Measurements from ENCODE around the gene SFT2D1. TPM values are rescaled to one million over a fixed set of nuclear protein-coding genes. Genes with fewer than 3 reads are reported as not detected.

Gene SFT2D1
- total and polyA plus RNA-seq, 9 of the 15 experiments (the other 6 are each of a cell fraction or from before 2014, with no cell fraction given), result 54.4 to 140 (median 74.6) TPM

DNA sequence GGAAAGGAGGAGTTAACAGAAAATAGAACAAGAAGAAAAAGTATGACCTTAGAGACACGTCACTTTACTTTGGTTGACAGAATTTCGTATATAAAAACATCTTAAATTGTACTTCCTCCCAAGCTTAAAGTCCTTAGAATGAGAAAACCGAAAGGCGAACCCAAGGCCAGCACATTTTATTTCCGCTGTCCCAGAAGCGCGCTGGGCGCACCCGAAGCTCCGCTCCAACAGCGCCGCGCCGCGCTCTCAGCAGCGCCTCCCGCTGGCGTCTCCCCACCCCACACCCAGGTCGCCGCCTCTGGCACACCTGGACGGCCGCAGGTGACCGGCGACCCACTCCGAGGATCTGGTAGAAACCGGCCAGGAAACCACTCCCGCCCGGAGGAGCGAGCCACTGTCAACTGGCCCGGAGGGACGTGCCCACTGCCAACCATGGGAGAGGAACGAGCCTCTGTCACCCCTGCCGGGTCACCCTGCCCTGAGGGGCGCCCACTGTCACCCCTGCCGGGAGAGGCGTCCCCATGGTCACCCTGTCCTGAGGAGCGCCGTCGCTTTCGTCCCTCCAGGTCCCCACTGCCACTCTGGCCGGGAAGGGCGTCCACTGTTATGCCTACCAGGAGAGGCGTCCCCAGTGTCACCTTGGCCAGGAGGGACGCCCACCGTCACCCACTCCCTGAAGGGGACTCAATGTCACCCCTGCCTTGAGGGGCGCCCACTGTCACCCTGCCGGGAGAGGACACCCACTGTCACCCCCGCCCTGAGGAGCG is 39.6 kb upstream of the SFT2D1 start (continued):
- peak; percentile 29; the same call in 1 of the 2 replicates for TF ChIP-seq JUND (IDR thresholded peaks at IDR 0.05; ENCODE audit: borderline replicate concordance, low read depth, low read length)
- no peak; the same call in 2 of the 3 replicates for TF ChIP-seq JUND (tag; IDR thresholded peaks at IDR 0.05; ENCODE audit: borderline replicate concordance, low read depth, low read length)
- TF ChIP-seq, protein P1, sequence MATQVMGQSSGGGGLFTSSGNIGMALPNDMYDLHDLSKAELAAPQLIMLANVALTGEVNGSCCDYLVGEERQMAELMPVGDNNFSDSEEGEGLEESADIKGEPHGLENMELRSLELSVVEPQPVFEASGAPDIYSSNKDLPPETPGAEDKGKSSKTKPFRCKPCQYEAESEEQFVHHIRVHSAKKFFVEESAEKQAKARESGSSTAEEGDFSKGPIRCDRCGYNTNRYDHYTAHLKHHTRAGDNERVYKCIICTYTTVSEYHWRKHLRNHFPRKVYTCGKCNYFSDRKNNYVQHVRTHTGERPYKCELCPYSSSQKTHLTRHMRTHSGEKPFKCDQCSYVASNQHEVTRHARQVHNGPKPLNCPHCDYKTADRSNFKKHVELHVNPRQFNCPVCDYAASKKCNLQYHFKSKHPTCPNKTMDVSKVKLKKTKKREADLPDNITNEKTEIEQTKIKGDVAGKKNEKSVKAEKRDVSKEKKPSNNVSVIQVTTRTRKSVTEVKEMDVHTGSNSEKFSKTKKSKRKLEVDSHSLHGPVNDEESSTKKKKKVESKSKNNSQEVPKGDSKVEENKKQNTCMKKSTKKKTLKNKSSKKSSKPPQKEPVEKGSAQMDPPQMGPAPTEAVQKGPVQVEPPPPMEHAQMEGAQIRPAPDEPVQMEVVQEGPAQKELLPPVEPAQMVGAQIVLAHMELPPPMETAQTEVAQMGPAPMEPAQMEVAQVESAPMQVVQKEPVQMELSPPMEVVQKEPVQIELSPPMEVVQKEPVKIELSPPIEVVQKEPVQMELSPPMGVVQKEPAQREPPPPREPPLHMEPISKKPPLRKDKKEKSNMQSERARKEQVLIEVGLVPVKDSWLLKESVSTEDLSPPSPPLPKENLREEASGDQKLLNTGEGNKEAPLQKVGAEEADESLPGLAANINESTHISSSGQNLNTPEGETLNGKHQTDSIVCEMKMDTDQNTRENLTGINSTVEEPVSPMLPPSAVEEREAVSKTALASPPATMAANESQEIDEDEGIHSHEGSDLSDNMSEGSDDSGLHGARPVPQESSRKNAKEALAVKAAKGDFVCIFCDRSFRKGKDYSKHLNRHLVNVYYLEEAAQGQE (IDR thresholded peaks at IDR 0.05; ENCODE audit: borderline replicate concordance), result peak; percentile 72
- TF ChIP-seq, protein P1 (CRISPR knock-in tag; IDR thresholded peaks at IDR 0.05; ENCODE audit: low read depth), result peak; percentile 48; the same call in 1 of the 2 replicates
- 0 out of 2 replicates have a peak, but pooled peaks have one; percentile 17 for TF ChIP-seq NBN (IDR thresholded peaks at IDR 0.05; ENCODE audit: low read depth)
- no peak for TF ChIP-seq ZNF785 (CRISPR knock-in tag; IDR thresholded peaks at IDR 0.05)
- TF ChIP-seq, protein P2, sequence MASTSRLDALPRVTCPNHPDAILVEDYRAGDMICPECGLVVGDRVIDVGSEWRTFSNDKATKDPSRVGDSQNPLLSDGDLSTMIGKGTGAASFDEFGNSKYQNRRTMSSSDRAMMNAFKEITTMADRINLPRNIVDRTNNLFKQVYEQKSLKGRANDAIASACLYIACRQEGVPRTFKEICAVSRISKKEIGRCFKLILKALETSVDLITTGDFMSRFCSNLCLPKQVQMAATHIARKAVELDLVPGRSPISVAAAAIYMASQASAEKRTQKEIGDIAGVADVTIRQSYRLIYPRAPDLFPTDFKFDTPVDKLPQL (IDR thresholded peaks at IDR 0.05; ENCODE audit: extremely low read depth, insufficient read length), result no peak
- TF ChIP-seq TAF9B (IDR thresholded peaks at IDR 0.05; ENCODE audit: partially characterized antibody), result no peak
- TF ChIP-seq HDAC3 (IDR thresholded peaks at IDR 0.05; ENCODE audit: borderline replicate concordance, partially characterized antibody), result no peak
- TF ChIP-seq HDAC2 (IDR thresholded peaks at IDR 0.05), result peak; percentile 79; the same call in 1 of the 2 replicates
- TF ChIP-seq RHOXF2B (CRISPR knock-in tag; conservative IDR thresholded peaks at IDR 0.05), result no peak
- no peak for TF ChIP-seq CHCHD3 (CRISPR knock-in tag; IDR thresholded peaks at IDR 0.05)
- TF ChIP-seq, protein P3, sequence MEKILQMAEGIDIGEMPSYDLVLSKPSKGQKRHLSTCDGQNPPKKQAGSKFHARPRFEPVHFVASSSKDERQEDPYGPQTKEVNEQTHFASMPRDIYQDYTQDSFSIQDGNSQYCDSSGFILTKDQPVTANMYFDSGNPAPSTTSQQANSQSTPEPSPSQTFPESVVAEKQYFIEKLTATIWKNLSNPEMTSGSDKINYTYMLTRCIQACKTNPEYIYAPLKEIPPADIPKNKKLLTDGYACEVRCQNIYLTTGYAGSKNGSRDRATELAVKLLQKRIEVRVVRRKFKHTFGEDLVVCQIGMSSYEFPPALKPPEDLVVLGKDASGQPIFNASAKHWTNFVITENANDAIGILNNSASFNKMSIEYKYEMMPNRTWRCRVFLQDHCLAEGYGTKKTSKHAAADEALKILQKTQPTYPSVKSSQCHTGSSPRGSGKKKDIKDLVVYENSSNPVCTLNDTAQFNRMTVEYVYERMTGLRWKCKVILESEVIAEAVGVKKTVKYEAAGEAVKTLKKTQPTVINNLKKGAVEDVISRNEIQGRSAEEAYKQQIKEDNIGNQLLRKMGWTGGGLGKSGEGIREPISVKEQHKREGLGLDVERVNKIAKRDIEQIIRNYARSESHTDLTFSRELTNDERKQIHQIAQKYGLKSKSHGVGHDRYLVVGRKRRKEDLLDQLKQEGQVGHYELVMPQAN (IDR thresholded peaks at IDR 0.05; ENCODE audit: borderline replicate concordance), result peak; percentile 58
- peak; percentile 84 for TF ChIP-seq CXXC5 (CRISPR knock-in tag; IDR thresholded peaks at IDR 0.05)
- TF ChIP-seq, protein P4, sequence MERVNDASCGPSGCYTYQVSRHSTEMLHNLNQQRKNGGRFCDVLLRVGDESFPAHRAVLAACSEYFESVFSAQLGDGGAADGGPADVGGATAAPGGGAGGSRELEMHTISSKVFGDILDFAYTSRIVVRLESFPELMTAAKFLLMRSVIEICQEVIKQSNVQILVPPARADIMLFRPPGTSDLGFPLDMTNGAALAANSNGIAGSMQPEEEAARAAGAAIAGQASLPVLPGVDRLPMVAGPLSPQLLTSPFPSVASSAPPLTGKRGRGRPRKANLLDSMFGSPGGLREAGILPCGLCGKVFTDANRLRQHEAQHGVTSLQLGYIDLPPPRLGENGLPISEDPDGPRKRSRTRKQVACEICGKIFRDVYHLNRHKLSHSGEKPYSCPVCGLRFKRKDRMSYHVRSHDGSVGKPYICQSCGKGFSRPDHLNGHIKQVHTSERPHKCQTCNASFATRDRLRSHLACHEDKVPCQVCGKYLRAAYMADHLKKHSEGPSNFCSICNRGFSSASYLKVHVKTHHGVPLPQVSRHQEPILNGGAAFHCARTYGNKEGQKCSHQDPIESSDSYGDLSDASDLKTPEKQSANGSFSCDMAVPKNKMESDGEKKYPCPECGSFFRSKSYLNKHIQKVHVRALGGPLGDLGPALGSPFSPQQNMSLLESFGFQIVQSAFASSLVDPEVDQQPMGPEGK (CRISPR knock-in tag; IDR thresholded peaks at IDR 0.05; ENCODE audit: borderline replicate concordance), result no peak
